A549 treated with GW870086 at 1 μM for 4 hours (cell line): Measurements from ENCODE around the gene AGBL2. TPM values are rescaled to one million over a fixed set of nuclear protein-coding genes. Genes with fewer than 3 reads are reported as not detected.

Experiments
- total RNA-seq: library from RNA; stranded (reverse); fragments of 200-300 nt; extraction: Qiagen RNA extraction; gene quantifications from 5 replicates; pipeline ENCODE4 v1.2.3, GENCODE V29; 2022; ENCODE audit warnings: low read depth

The AGBL2 gene, protein sequence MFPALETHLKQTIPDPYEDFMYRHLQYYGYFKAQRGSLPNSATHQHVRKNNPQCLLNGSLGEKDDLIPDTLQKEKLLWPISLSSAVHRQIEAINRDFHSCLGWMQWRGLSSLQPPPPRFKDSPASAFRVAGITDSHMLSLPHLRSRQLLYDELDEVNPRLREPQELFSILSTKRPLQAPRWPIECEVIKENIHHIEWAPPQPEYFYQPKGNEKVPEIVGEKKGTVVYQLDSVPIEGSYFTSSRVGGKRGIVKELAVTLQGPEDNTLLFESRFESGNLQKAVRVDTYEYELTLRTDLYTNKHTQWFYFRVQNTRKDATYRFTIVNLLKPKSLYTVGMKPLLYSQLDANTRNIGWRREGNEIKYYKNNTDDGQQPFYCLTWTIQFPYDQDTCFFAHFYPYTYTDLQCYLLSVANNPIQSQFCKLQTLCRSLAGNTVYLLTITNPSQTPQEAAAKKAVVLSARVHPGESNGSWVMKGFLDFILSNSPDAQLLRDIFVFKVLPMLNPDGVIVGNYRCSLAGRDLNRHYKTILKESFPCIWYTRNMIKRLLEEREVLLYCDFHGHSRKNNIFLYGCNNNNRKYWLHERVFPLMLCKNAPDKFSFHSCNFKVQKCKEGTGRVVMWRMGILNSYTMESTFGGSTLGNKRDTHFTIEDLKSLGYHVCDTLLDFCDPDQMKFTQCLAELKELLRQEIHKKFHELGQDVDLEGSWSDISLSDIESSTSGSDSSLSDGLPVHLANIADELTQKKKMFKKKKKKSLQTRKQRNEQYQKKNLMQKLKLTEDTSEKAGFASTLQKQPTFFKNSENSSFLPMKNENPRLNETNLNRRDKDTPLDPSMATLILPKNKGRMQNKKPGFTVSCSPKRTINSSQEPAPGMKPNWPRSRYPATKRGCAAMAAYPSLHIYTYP
- 0.86 to 2.0 TPM (median 1.00 TPM) in 5 replicates for total RNA-seq

GRCh38 chr11:47715082-47715669 is at the start of gene AGBL2:
Gene AGBL2, minus strand, starts transcription at chr11:47715369. Its CDS starts 719 bp downstream, at chr11:47714650.

GRCh38 chr11:47642099-47642855 is 72.9 kb downstream of the AGBL2 start, which contains the start of gene MTCH2:
Gene MTCH2, minus strand, starts transcription at chr11:47642559. Its CDS starts 94 bp downstream, at chr11:47642465.

Other genes starting within 250 kb of the AGBL2 start
- gene CELF1, start 162.2 kb downstream of the AGBL2 start, total RNA-seq: 41.4 to 50.5 TPM (median 49.2 TPM) in 5 replicates
- 63.3 to 79.2 TPM (median 76.2 TPM) in 5 replicates for gene PTPMT1, start 149.8 kb downstream of the AGBL2 start, total RNA-seq
- gene KBTBD4, start 136.4 kb downstream of the AGBL2 start, total RNA-seq: 17.4 to 19.9 TPM (median 18.5 TPM) in 5 replicates
- gene NDUFS3, start 136.3 kb downstream of the AGBL2 start, total RNA-seq: 111 to 148 TPM (median 135 TPM) in 5 replicates
- not detected in 5 replicates for gene FAM180B, start 128.7 kb downstream of the AGBL2 start, total RNA-seq
- gene C1QTNF4, start 121.0 kb downstream of the AGBL2 start, total RNA-seq: 0.07 to 0.09 TPM in 2 of 5 replicates, not detected in the others
- 114 to 158 TPM (median 142 TPM) in 5 replicates for gene MTCH2, start 72.8 kb downstream of the AGBL2 start, total RNA-seq
- gene FNBP4, start 52.0 kb upstream of the AGBL2 start, total RNA-seq: 45.4 to 59.0 TPM (median 52.3 TPM) in 5 replicates
- 24.1 to 34.4 TPM (median 30.9 TPM) in 5 replicates for gene NUP160, start 133.0 kb upstream of the AGBL2 start, total RNA-seq